SK-N-SH (cell line): ENCODE results near the gene SLX4IP. TPM values are rescaled to one million over a fixed set of nuclear protein-coding genes. Genes with fewer than 3 reads are reported as not detected.

Experiments
- CTCF ChIA-PET: fragments of 300-600, 350-600 bp; formaldehyde crosslinking; extraction: SDS; loops from one replicate; lab custom pipeline; 2021; lab: Yijun Ruan, JAX
- POLR2A ChIA-PET: fragments of 350-600 bp; sonication (Branson Sonifier 250); formaldehyde crosslinking; extraction: SDS; loops from one replicate; lab custom pipeline; 2020; ENCODE audit warnings: antibody characterized with exemption, inconsistent platforms; lab: Yijun Ruan, JAX
- DNase-seq: peaks from one replicate; pipeline ENCODE4 v3.0.0; 2012
- H2AFZ ChIP-seq: fragments of 200-600 bp; sonication (generic); 2 replicates; pipeline ENCODE4 v1.8.1; 2016; ENCODE audit warnings: antibody characterized with exemption, mild to moderate bottlenecking, low read depth
- H3F3A ChIP-seq: fragments of 200-600 bp; sonication (generic); replicated peaks from 2 replicates; pipeline ENCODE3; 2016; ENCODE audit warnings: antibody characterized with exemption, mild to moderate bottlenecking; ENCODE audit not compliant: insufficient read depth
- H3K27ac ChIP-seq, 2 experiments: fragments of 200-500 bp in 1 of 2; fragments of 200-600 bp in 1 of 2; sonication (Bioruptor generic) in 1 of 2; sonication (generic), shearing (Covaris generic) in 1 of 2; 2 replicates each; pipeline versions ENCODE4 v1.5.1 to v1.6.1; 2014 to 2016; ENCODE audit warnings: low read depth in 2 of 2, inconsistent platforms in 1 of 2, low read length in 1 of 2, mild to moderate bottlenecking in 1 of 2, mixed read lengths in 1 of 2
- H3K27me3 ChIP-seq: fragments of 200-600 bp; sonication (generic), shearing (Covaris generic); 2 replicates; pipeline ENCODE4 v1.6.1; 2016; ENCODE audit warnings: mixed run types; ENCODE audit not compliant: insufficient read depth
- H3K36me3 ChIP-seq, 2 experiments: fragments of 200-500 bp in 1 of 2; fragments of 200-600 bp in 1 of 2; sonication (Bioruptor generic) in 1 of 2; sonication (generic) in 1 of 2; replicated peaks in 1 of 2; 2 replicates each; pipeline versions ENCODE3 to v1.5.1; 2014 to 2016; ENCODE audit warnings: low read length in 1 of 2, mild to moderate bottlenecking in 1 of 2; ENCODE audit not compliant: insufficient read depth in 2 of 2, control insufficient read depth in 1 of 2
- H3K4me1 ChIP-seq, 2 experiments: fragments of 200-500 bp in 1 of 2; fragments of 200-600 bp in 1 of 2; sonication (Bioruptor generic) in 1 of 2; sonication (generic), shearing (Covaris generic) in 1 of 2; 2 replicates each; pipeline versions ENCODE4 v1.5.1 to v1.6.1; 2014 to 2016; ENCODE audit warnings: low read depth in 1 of 2, low read length in 1 of 2, mixed run types in 1 of 2; ENCODE audit not compliant: insufficient read depth in 2 of 2, control insufficient read depth in 1 of 2
- H3K4me2 ChIP-seq: fragments of 200-600 bp; sonication (generic), shearing (Covaris generic); 2 replicates; pipeline ENCODE4 v1.6.1; 2017; ENCODE audit warnings: mixed run types
- H3K4me3 ChIP-seq, 2 experiments: fragments of 200-500 bp in 1 of 2; fragments of 200-600 bp in 1 of 2; sonication (Bioruptor generic) in 1 of 2; sonication (generic), shearing (Covaris generic) in 1 of 2; 2 replicates each; pipeline versions ENCODE4 v1.5.1 to v1.8.1; 2014 to 2016; ENCODE audit warnings: low read depth in 2 of 2, inconsistent platforms in 1 of 2, low read length in 1 of 2, mild to moderate bottlenecking in 1 of 2, mixed read lengths in 1 of 2, moderate library complexity in 1 of 2
- H3K79me2 ChIP-seq: fragments of 200-600 bp; sonication (generic); 2 replicates; pipeline ENCODE4 v1.8.1; 2017; ENCODE audit warnings: mild to moderate bottlenecking; ENCODE audit not compliant: insufficient read depth
- H3K9ac ChIP-seq: fragments of 200-600 bp; sonication (generic); 2 replicates; pipeline ENCODE4 v1.6.1; 2017; ENCODE audit warnings: mixed run types
- H3K9me2 ChIP-seq: fragments of 200-600 bp; sonication (generic); 2 replicates; pipeline ENCODE4 v1.6.1; 2017; ENCODE audit warnings: mixed run types
- H3K9me3 ChIP-seq: fragments of 200-600 bp; sonication (generic); 2 replicates; pipeline ENCODE4 v1.6.1; 2017; ENCODE audit warnings: mixed run types, mild to moderate bottlenecking, moderate library complexity
- H4K20me1 ChIP-seq: fragments of 200-600 bp; sonication (generic); 2 replicates; pipeline ENCODE4 v1.6.1; 2017; ENCODE audit warnings: mild to moderate bottlenecking, mixed run types; ENCODE audit not compliant: insufficient read depth
- FOSL2 ChIP-seq: IDR thresholded peaks from 2 replicates; pipeline ENCODE4 v1.4.0; 2012; ENCODE audit warnings: low read depth, mild to moderate bottlenecking, moderate library complexity, borderline replicate concordance
- GABPA ChIP-seq: IDR thresholded peaks from 2 replicates; pipeline ENCODE4 v1.4.0; 2012; ENCODE audit warnings: low read depth, mild to moderate bottlenecking
- GATA2 ChIP-seq: sonication (generic); formaldehyde crosslinking; IDR thresholded peaks from 2 replicates; pipeline ENCODE4 v1.5.0; 2020; ENCODE audit warnings: mild to moderate bottlenecking, missing genetic modification reagents
- IRF3 ChIP-seq: fragments of 150-350 bp; IDR thresholded peaks from 2 replicates; pipeline ENCODE4 v1.6.1; 2016; ENCODE audit warnings: mild to moderate bottlenecking, low read depth, low read length
- NFIC ChIP-seq: IDR thresholded peaks from 2 replicates; pipeline ENCODE4 v1.4.0; 2012; ENCODE audit warnings: borderline replicate concordance
- PBX3 ChIP-seq: IDR thresholded peaks from 2 replicates; pipeline ENCODE4; 2012
- RAD21 ChIP-seq: IDR thresholded peaks from 2 replicates; pipeline ENCODE4 v1.6.1; 2012; ENCODE audit warnings: mild to moderate bottlenecking, low read length
- RCOR1 ChIP-seq: fragments of 150-350 bp; IDR thresholded peaks from 2 replicates; pipeline ENCODE4 v1.6.1; 2017; ENCODE audit warnings: antibody characterized with exemption, low read length
- RXRA ChIP-seq: IDR thresholded peaks from 2 replicates; pipeline ENCODE4 v1.4.0; 2012; ENCODE audit warnings: low read depth, mild to moderate bottlenecking, borderline replicate concordance
- SIN3A ChIP-seq: IDR thresholded peaks from 2 replicates; pipeline ENCODE4 v1.6.1; 2012; ENCODE audit warnings: low read depth, mild to moderate bottlenecking, low read length, moderate library complexity, borderline replicate concordance
- TCF12 ChIP-seq: IDR thresholded peaks from 2 replicates; pipeline ENCODE4 v1.4.0; 2012
- WGBS: methylation state at CpG from one replicate; pipeline ENCODE4 v1.1.6; 2017; ENCODE audit warnings: low lambda C conversion rate; 5-methylcytosine and 5-hydroxymethylcytosine counted together
- polyA plus RNA-seq, 3 experiments: library from polyadenylated mRNA; depleted of rRNA; stranded (reverse); fragments of >200 nt; gene quantifications; 2 replicates each; pipeline ENCODE4 v1.2.3, GENCODE V29; 2012

SLX4IP gene
- polyA plus RNA-seq, 1 of the 3 experiments (the other 2 are of a cell fraction) = 1.3 TPM

DNA sequence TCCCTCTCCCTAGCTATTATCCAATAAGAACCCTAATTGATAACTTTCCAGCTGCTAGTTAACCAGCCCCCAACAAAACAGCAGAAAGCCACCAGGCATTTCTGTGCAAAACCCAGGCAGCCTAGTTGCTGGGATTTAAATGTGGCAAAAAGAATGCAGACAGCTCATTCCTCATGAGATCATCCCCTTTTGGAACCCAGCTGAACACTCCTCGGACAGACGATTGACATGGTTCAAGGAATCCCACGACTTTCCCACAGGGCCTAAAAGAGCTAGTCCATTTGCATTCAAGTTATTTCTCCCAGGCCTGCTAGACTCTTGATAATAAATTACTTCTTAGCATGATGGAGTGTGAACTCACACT, 214.7 kb downstream of the SLX4IP start:
- 81% methylated on average over 3 of the region's 3 CpGs for WGBS
- Histone ChIP-seq H3K36me3 (peaks cover 28 to 86% of the 10 kb centered on the region in 2 experiments), H3K9ac (no peak overlapping the region), H3K9me3 (no peaks in the 10 kb centered on the region), H3F3A (peaks cover 10% of the 10 kb centered on the region), H3K27ac (peak overlapping the region in 1 of 2 experiments; percentile 36; a peak in 1 of 4 replicates), H2AFZ (no peak overlapping the region), H4K20me1 (peaks cover 13% of the 10 kb centered on the region; the same call in 1 of the 2 replicates), H3K9me2 (no peaks in the 10 kb centered on the region), H3K27me3 (no peaks in the 10 kb centered on the region), H3K4me2 (no peak overlapping the region), H3K4me1 (peaks cover 39 to 54% of the 10 kb centered on the region in 2 experiments), H3K79me2 (peaks cover 33% of the 10 kb centered on the region; the same call in 1 of the 2 replicates), H3K4me3 (no peak overlapping the region)
- CTCF ChIA-PET = interaction anchor here (1.2 to 1.7 kb wide), 3 partner anchors 9 to 222 kb away, joined by 3 to 5 read pairs (median 4); no protein-coding TSS in a partner anchor
- POLR2A ChIA-PET = no interaction called here
- TF ChIP-seq SIN3A = no peak
- DNase-seq = no peak

DNA sequence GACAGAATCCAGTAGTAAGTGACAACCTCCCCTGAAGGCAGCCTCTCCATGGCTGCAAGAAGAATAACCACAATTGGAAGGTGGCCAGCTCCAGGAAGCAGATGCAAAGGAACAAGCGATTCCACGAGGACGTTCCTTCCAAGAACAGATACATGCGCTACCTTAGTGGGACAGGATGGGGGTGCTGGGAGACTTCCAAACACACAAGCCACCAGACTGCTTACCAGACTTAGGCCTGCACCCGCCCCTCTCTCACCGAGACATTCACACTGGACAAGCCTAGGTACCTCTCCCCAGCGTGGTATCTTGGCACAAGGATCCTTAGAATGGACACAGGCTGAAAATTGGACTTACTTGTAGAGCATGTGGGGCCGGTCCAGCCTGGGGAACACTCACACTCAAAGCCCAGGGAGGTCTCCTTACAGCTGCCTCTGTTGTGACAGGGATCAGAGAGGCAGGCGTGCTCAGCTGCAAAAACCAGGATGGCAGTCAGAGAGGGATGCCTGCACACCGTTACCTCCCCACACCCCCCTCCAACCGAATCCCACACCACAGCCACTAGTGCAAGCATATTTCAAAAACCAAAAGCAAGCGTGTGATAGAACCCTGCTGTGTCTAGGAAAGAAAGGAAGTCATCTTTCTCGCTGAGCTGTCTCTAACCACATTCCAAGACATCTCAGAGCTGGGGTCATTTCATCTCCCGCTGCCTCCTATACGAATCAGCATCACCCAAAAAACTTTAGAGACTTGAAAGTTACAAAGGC, 216.3 kb downstream of the SLX4IP start:
- DNase-seq = no peak

More for the DNA sequence above, 216.3 kb downstream of the SLX4IP start:
- Histone ChIP-seq H3K4me1 (peaks cover 46 to 50% of the 10 kb centered on the region in 2 experiments), H3K9me3 (no peaks in the 10 kb centered on the region), H3K27me3 (no peaks in the 10 kb centered on the region), H2AFZ (no peak overlapping the region), H3F3A (peaks cover 11% of the 10 kb centered on the region), H3K4me3 (no peak overlapping the region), H3K9ac (no peak overlapping the region)
- CTCF ChIA-PET = interaction anchor here (0.9 to 1.7 kb wide), 2 partner anchors 21 to 87 kb away, joined by 3 to 5 read pairs; no protein-coding TSS in a partner anchor
- POLR2A ChIA-PET = no interaction called here
- TF ChIP-seq IRF3 (no peak), GABPA (no peak), GATA2 (no peak), RAD21 (peak; percentile 20; the same call in 1 of the 2 replicates), TCF12 (peak; percentile 14; the same call in 1 of the 2 replicates), FOSL2 (no peak), RXRA (no peak), PBX3 (0 out of 2 replicates have a peak, but pooled peaks have one; percentile 22), RCOR1 (no peak), NFIC (0 out of 2 replicates have a peak, but pooled peaks have one; percentile 27)
- TF ChIP-seq, all 33 proteins: peak for 4
- WGBS = 79% methylated on average over 15 of the region's 15 CpGs
- Histone ChIP-seq H3K9me2 (no peaks in the 10 kb centered on the region), H3K27ac (peak overlapping the region in 1 of 2 experiments; percentile 37; a peak in 1 of 4 replicates), H3K79me2 (peaks cover 49% of the 10 kb centered on the region; the same call in 1 of the 2 replicates), H4K20me1 (peaks cover 13% of the 10 kb centered on the region; the same call in 1 of the 2 replicates), H3K36me3 (peaks cover 22 to 83% of the 10 kb centered on the region in 2 experiments), H3K4me2 (no peak overlapping the region)
